HAP-1 (cell line): ENCODE results near the gene SMARCAL1.

Source experiments
- DNase-seq, 2 experiments: peaks; one replicate each; pipeline ENCODE4 v3.0.0-alpha.2; 2016 to 2020; ENCODE audit warnings: low spot score in 2 of 2
- H3K27me3 ChIP-seq: fragments of 250-450 bp; sonication (Bioruptor Pico); 2 replicates; pipeline ENCODE4 v1.5.1; 2020; ENCODE audit warnings: low read depth, mild to moderate bottlenecking, moderate library complexity
- H3K36me3 ChIP-seq: fragments of 250-450 bp; sonication (Bioruptor Pico); replicated peaks from 2 replicates; pipeline ENCODE4 v1.5.1; 2020; ENCODE audit warnings: mild to moderate bottlenecking
- H3K4me1 ChIP-seq: fragments of 250-450 bp; sonication (Bioruptor Pico); 2 replicates; pipeline ENCODE4 v1.5.1; 2020; ENCODE audit warnings: mild to moderate bottlenecking
- H3K4me3 ChIP-seq: fragments of 250-450 bp; sonication (Bioruptor Pico); 2 replicates; pipeline ENCODE4 v1.5.1; 2020; ENCODE audit warnings: mild to moderate bottlenecking, moderate library complexity
- H3K9me3 ChIP-seq: fragments of 250-450 bp; sonication (Bioruptor Pico); 2 replicates; pipeline ENCODE4 v1.5.1; 2020; ENCODE audit warnings: mild to moderate bottlenecking, moderate library complexity
- in situ Hi-C: fragments of 300-500 bp; cut with MboI; formaldehyde crosslinking; loops from 3 replicates; pipeline ENCODE4 v1.14.3; 2020; ENCODE audit warnings: low sequenced_read_pairs, inconsistent platforms, mixed read lengths

The SMARCAL1 gene

GRCh38 chr2:216485237-216485636 is 73.0 kb downstream of the SMARCAL1 start:
- no peaks in the 10 kb centered on the region for H3K27me3 ChIP-seq
- H3K9me3 ChIP-seq = no peaks in the 10 kb centered on the region
- H3K4me1 ChIP-seq = no peaks in the 10 kb centered on the region
- no peak overlapping the region for H3K4me3 ChIP-seq
- H3K36me3 ChIP-seq = no peaks in the 10 kb centered on the region
- DNase-seq = no peak
- in situ Hi-C loops = no loop called here

- in situ Hi-C loops = no loop called here
These were observed 73.5 kb downstream of the SMARCAL1 start for GRCh38 chr2:216485745-216486144.

GRCh38 chr2:216486271-216486670 is 74.0 kb downstream of the SMARCAL1 start:
- Histone ChIP-seq H3K27me3 (no peaks in the 10 kb centered on the region), H3K4me3 (no peak overlapping the region), H3K36me3 (no peaks in the 10 kb centered on the region), H3K9me3 (no peaks in the 10 kb centered on the region), H3K4me1 (no peaks in the 10 kb centered on the region)
- no peak for DNase-seq
- in situ Hi-C loops = no loop called here

More at GRCh38 chr2:216485745-216486144, 73.5 kb downstream of the SMARCAL1 start:
- no peak for DNase-seq
- H3K36me3 ChIP-seq = no peaks in the 10 kb centered on the region
- no peaks in the 10 kb centered on the region for H3K9me3 ChIP-seq
- no peaks in the 10 kb centered on the region for H3K27me3 ChIP-seq
- H3K4me1 ChIP-seq = no peaks in the 10 kb centered on the region
- no peak overlapping the region for H3K4me3 ChIP-seq

- in situ Hi-C loops = no loop called here
- no peaks in the 10 kb centered on the region for H3K36me3 ChIP-seq
- DNase-seq = no peak
- H3K9me3 ChIP-seq = no peaks in the 10 kb centered on the region
- no peak overlapping the region for H3K4me3 ChIP-seq
- H3K27me3 ChIP-seq = no peaks in the 10 kb centered on the region
- H3K4me1 ChIP-seq = no peaks in the 10 kb centered on the region
These were observed 74.4 kb downstream of the SMARCAL1 start for GRCh38 chr2:216486708-216487107.

GRCh38 chr2:216490061-216490460 is 77.8 kb downstream of the SMARCAL1 start:
- Histone ChIP-seq H3K4me3 (no peak overlapping the region), H3K4me1 (0 out of 2 replicates have a peak, but pooled peaks cover 6% of the 10 kb centered on the region), H3K27me3 (no peaks in the 10 kb centered on the region), H3K9me3 (no peaks in the 10 kb centered on the region), H3K36me3 (no peaks in the 10 kb centered on the region)
- in situ Hi-C loops = no loop called here
- DNase-seq = no peak

- H3K4me1 ChIP-seq = 0 out of 2 replicates have a peak, but pooled peaks cover 6% of the 10 kb centered on the region
These were observed 79.7 kb downstream of the SMARCAL1 start for GRCh38 chr2:216491793-216492596.

GRCh38 chr2:216492597-216493333 is 80.5 kb downstream of the SMARCAL1 start:
- DNase-seq = no peak
- H3K4me1 ChIP-seq = peaks cover 11% of the 10 kb centered on the region
- H3K4me3 ChIP-seq = no peak overlapping the region
- H3K27me3 ChIP-seq = no peaks in the 10 kb centered on the region
- H3K9me3 ChIP-seq = no peaks in the 10 kb centered on the region
- in situ Hi-C loops = no loop called here
- no peaks in the 10 kb centered on the region for H3K36me3 ChIP-seq

More at GRCh38 chr2:216491793-216492596, 79.7 kb downstream of the SMARCAL1 start:
- no peaks in the 10 kb centered on the region for H3K9me3 ChIP-seq
- no peaks in the 10 kb centered on the region for H3K27me3 ChIP-seq
- no peaks in the 10 kb centered on the region for H3K36me3 ChIP-seq
- DNase-seq = no peak
- in situ Hi-C loops = no loop called here
- no peak overlapping the region for H3K4me3 ChIP-seq

GRCh38 chr2:216493334-216493685 is 81.0 kb downstream of the SMARCAL1 start:
- Histone ChIP-seq H3K9me3 (no peaks in the 10 kb centered on the region), H3K36me3 (no peaks in the 10 kb centered on the region), H3K4me1 (peaks cover 12% of the 10 kb centered on the region), H3K4me3 (no peak overlapping the region), H3K27me3 (no peaks in the 10 kb centered on the region)
- in situ Hi-C loops = no loop called here
- DNase-seq = no peak

GRCh38 chr2:216495656-216496055 is 83.4 kb downstream of the SMARCAL1 start:
- in situ Hi-C loops = no loop called here
- H3K4me3 ChIP-seq = no peak overlapping the region
- DNase-seq = no peak

GRCh38 chr2:216497382-216498069 is 85.2 kb downstream of the SMARCAL1 start:
- H3K4me1 ChIP-seq = peaks cover 25% of the 10 kb centered on the region
- no peaks in the 10 kb centered on the region for H3K9me3 ChIP-seq
- H3K4me3 ChIP-seq = peak overlapping the region; percentile 98
- in situ Hi-C loops = no loop called here
- DNase-seq = no peak
- no peaks in the 10 kb centered on the region for H3K27me3 ChIP-seq
- H3K36me3 ChIP-seq = peaks cover 38% of the 10 kb centered on the region

More at GRCh38 chr2:216495656-216496055, 83.4 kb downstream of the SMARCAL1 start:
- Histone ChIP-seq H3K9me3 (no peaks in the 10 kb centered on the region), H3K36me3 (peaks cover 19% of the 10 kb centered on the region), H3K4me1 (peaks cover 15% of the 10 kb centered on the region), H3K27me3 (no peaks in the 10 kb centered on the region)

- H3K36me3 ChIP-seq = peaks cover 43% of the 10 kb centered on the region
- H3K9me3 ChIP-seq = no peaks in the 10 kb centered on the region
- H3K27me3 ChIP-seq = no peaks in the 10 kb centered on the region
- peaks cover 23% of the 10 kb centered on the region for H3K4me1 ChIP-seq
- in situ Hi-C loops = no loop called here
- peak overlapping the region; percentile 98 for H3K4me3 ChIP-seq
- no peak for DNase-seq
These were observed 85.7 kb downstream of the SMARCAL1 start for GRCh38 chr2:216498070-216498378.

GRCh38 chr2:216498379-216499352 is 86.4 kb downstream of the SMARCAL1 start, which contains the start of gene RPL37A:
Gene RPL37A (plus strand): TSS chr2:216498844. CDS start chr2:216498875, 31 bp downstream.
- Histone ChIP-seq H3K27me3 (no peaks in the 10 kb centered on the region), H3K4me3 (peak within 1 kb of the TSS; percentile 98), H3K9me3 (no peaks in the 10 kb centered on the region), H3K4me1 (peaks cover 23% of the 10 kb centered on the region), H3K36me3 (peaks cover 49% of the 10 kb centered on the region)
- peak; percentile 85 to 95 for DNase-seq
- in situ Hi-C loops = no loop called here
